ENCODE results near the gene TGFBR3. TPM values are rescaled to one million over a fixed set of nuclear protein-coding genes. Genes with fewer than 3 reads are reported as not detected.
"Not testable (repeated sequence)": the region's sequence is repeated elsewhere in the genome, so short reads cannot be mapped to it uniquely, and the experiment has no call there.

TGFBR3 gene
- polyA plus RNA-seq, 1 experiment, result 8.2 TPM

- Histone ChIP-seq H3K36me3 (ENCODE audit: control insufficient read depth, insufficient read depth, low read length) (no peaks in the 10 kb centered on the region), H3K4me3 (ENCODE audit: low read depth, low read length) (no peak overlapping the region), H3K27me3 (ENCODE audit: control insufficient read depth, insufficient read depth, low read length) (no peaks in the 10 kb centered on the region)
- POLR2A ChIA-PET, result no interaction called here
- no peak for TF ChIP-seq CTCF (IDR thresholded peaks at IDR 0.05; ENCODE audit: insufficient read depth, low read depth, low read length)
- CTCF ChIA-PET, result interaction anchor here (1.3 kb wide), 1 partner anchor 8 kb away, joined by 3 read pairs; no protein-coding TSS in a partner anchor
- DNase-seq (ENCODE audit: low read depth), result no peak
Observed at GRCh38 chr1:91836331-91837040, 49.5 kb downstream of the TGFBR3 start.

- no peak for DNase-seq (ENCODE audit: low read depth)
- CTCF ChIA-PET, result no interaction called here
- Histone ChIP-seq H3K4me3 (ENCODE audit: low read depth, low read length) (no peak overlapping the region), H3K27me3 (ENCODE audit: control insufficient read depth, insufficient read depth, low read length) (no peaks in the 10 kb centered on the region), H3K36me3 (ENCODE audit: control insufficient read depth, insufficient read depth, low read length) (no peaks in the 10 kb centered on the region)
- POLR2A ChIA-PET, result no interaction called here
- TF ChIP-seq CTCF (IDR thresholded peaks at IDR 0.05; ENCODE audit: insufficient read depth, low read depth, low read length), result no peak
Observed at GRCh38 chr1:91835087-91835521, 50.8 kb downstream of the TGFBR3 start.

GRCh38 chr1:91834549-91834948 is 51.4 kb downstream of the TGFBR3 start:
- H3K4me3 ChIP-seq (ENCODE audit: low read depth, low read length); H3K36me3 ChIP-seq (ENCODE audit: control insufficient read depth, insufficient read depth, low read length); CTCF ChIA-PET; DNase-seq (ENCODE audit: low read depth); H3K27me3 ChIP-seq (ENCODE audit: control insufficient read depth, insufficient read depth, low read length): not testable (repeated sequence)
- POLR2A ChIA-PET, result interaction anchor here (0.5 kb wide), 1 partner anchor 62 kb away, joined by 3 read pairs; no protein-coding TSS in a partner anchor

GRCh38 chr1:91833946-91834345 is 52.0 kb downstream of the TGFBR3 start:
- ChIA-PET POLR2A (interaction anchor here (0.5 kb wide), 1 partner anchor 61 kb away, joined by 3 read pairs; no protein-coding TSS in a partner anchor), CTCF (no interaction called here)

GRCh38 chr1:91831132-91831930 is 54.6 kb downstream of the TGFBR3 start:
- no peak for DNase-seq (ENCODE audit: low read depth)
- ChIA-PET POLR2A (no interaction called here), CTCF (interaction anchor here (1.0 to 3.5 kb wide), 11 partner anchors 10 to 318 kb away, joined by 3 to 24 read pairs (median 6); no protein-coding TSS in a partner anchor)
- H3K27me3 ChIP-seq (ENCODE audit: control insufficient read depth, insufficient read depth, low read length), result no peaks in the 10 kb centered on the region
- TF ChIP-seq CTCF (IDR thresholded peaks at IDR 0.05; ENCODE audit: insufficient read depth, low read depth, low read length), result no peak
- H3K4me3 ChIP-seq (ENCODE audit: low read depth, low read length), result no peak overlapping the region
- no peaks in the 10 kb centered on the region for H3K36me3 ChIP-seq (ENCODE audit: control insufficient read depth, insufficient read depth, low read length)

More at GRCh38 chr1:91833946-91834345, 52.0 kb downstream of the TGFBR3 start:
- no peaks in the 10 kb centered on the region for H3K27me3 ChIP-seq (ENCODE audit: control insufficient read depth, insufficient read depth, low read length)
- H3K4me3 ChIP-seq (ENCODE audit: low read depth, low read length), result no peak overlapping the region
- DNase-seq (ENCODE audit: low read depth), result no peak
- no peaks in the 10 kb centered on the region for H3K36me3 ChIP-seq (ENCODE audit: control insufficient read depth, insufficient read depth, low read length)
- TF ChIP-seq CTCF (IDR thresholded peaks at IDR 0.05; ENCODE audit: insufficient read depth, low read depth, low read length), result no peak
